Measurements from ENCODE around the gene FBXL17.
A peak's percentile ranks its signal among the peaks of the same experiment; 100 is the strongest.

Gene FBXL17

GRCh38 chr5:108046955-108047670 lies 334.8 kb downstream of the FBXL17 start:
- H3K4me3 ChIP-seq: no peak overlapping the region
- H3K36me3 ChIP-seq (replicated peaks): no peaks in the 10 kb centered on the region
- peaks cover 2% of the 10 kb centered on the region for H3K9me3 ChIP-seq
- H3K4me1 ChIP-seq: no peaks in the 10 kb centered on the region
- in situ Hi-C loops (cut with MboI; ENCODE audit: low sequenced_read_pairs): no loop called here
- DNase-seq (ENCODE audit: low spot score in 2 of 2): no peak
- no peaks in the 10 kb centered on the region for H3K27me3 ChIP-seq (ENCODE audit: low read depth)

GRCh38 chr5:108036482-108036881 lies 345.4 kb downstream of the FBXL17 start:
- no peaks in the 10 kb centered on the region for H3K36me3 ChIP-seq (replicated peaks)
- no peak for DNase-seq (ENCODE audit: low spot score in 2 of 2)
- in situ Hi-C loops (cut with MboI; ENCODE audit: low sequenced_read_pairs): no loop called here
- H3K4me1 ChIP-seq: no peaks in the 10 kb centered on the region
- no peaks in the 10 kb centered on the region for H3K27me3 ChIP-seq (ENCODE audit: low read depth)
- H3K9me3 ChIP-seq: no peaks in the 10 kb centered on the region
- H3K4me3 ChIP-seq: no peak overlapping the region

- Histone ChIP-seq H3K27me3 (ENCODE audit: low read depth) (no peaks in the 10 kb centered on the region), H3K4me1 (no peaks in the 10 kb centered on the region), H3K9me3 (no peaks in the 10 kb centered on the region), H3K36me3 (replicated peaks) (no peaks in the 10 kb centered on the region), H3K4me3 (no peak overlapping the region)
- DNase-seq (ENCODE audit: low spot score in 2 of 2): no peak
- in situ Hi-C loops (cut with MboI; ENCODE audit: low sequenced_read_pairs): no loop called here
Observed at GRCh38 chr5:108028883-108029282, 353.0 kb downstream of the FBXL17 start.

GRCh38 chr5:108028412-108028811 lies 353.5 kb downstream of the FBXL17 start:
- in situ Hi-C loops (cut with MboI; ENCODE audit: low sequenced_read_pairs): no loop called here
- H3K9me3 ChIP-seq: no peaks in the 10 kb centered on the region
- no peaks in the 10 kb centered on the region for H3K27me3 ChIP-seq (ENCODE audit: low read depth)
- no peaks in the 10 kb centered on the region for H3K4me1 ChIP-seq
- H3K4me3 ChIP-seq: no peak overlapping the region
- DNase-seq (ENCODE audit: low spot score in 2 of 2): no peak
- H3K36me3 ChIP-seq (replicated peaks): no peaks in the 10 kb centered on the region

GRCh38 chr5:108025957-108026356 lies 355.9 kb downstream of the FBXL17 start:
- H3K27me3 ChIP-seq (ENCODE audit: low read depth): no peaks in the 10 kb centered on the region
- H3K9me3 ChIP-seq: no peaks in the 10 kb centered on the region
- DNase-seq (ENCODE audit: low spot score in 2 of 2): no peak
- H3K4me1 ChIP-seq: no peaks in the 10 kb centered on the region
- no peak overlapping the region for H3K4me3 ChIP-seq
- in situ Hi-C loops (cut with MboI; ENCODE audit: low sequenced_read_pairs): no loop called here
- H3K36me3 ChIP-seq (replicated peaks): no peaks in the 10 kb centered on the region

- in situ Hi-C loops (cut with MboI; ENCODE audit: low sequenced_read_pairs): no loop called here
- Histone ChIP-seq H3K36me3 (replicated peaks) (no peaks in the 10 kb centered on the region), H3K27me3 (ENCODE audit: low read depth) (no peaks in the 10 kb centered on the region), H3K4me1 (no peaks in the 10 kb centered on the region), H3K4me3 (no peak overlapping the region), H3K9me3 (no peaks in the 10 kb centered on the region)
- DNase-seq (ENCODE audit: low spot score in 2 of 2): no peak
Observed at GRCh38 chr5:108024986-108025385, 356.9 kb downstream of the FBXL17 start.

GRCh38 chr5:108016101-108016500 lies 365.8 kb downstream of the FBXL17 start:
- Histone ChIP-seq H3K36me3 (replicated peaks) (no peaks in the 10 kb centered on the region), H3K4me3 (no peak overlapping the region), H3K9me3 (no peaks in the 10 kb centered on the region), H3K27me3 (ENCODE audit: low read depth) (no peaks in the 10 kb centered on the region), H3K4me1 (no peaks in the 10 kb centered on the region)
- in situ Hi-C loops (cut with MboI; ENCODE audit: low sequenced_read_pairs): no loop called here
- no peak for DNase-seq (ENCODE audit: low spot score in 2 of 2)

GRCh38 chr5:108006791-108007190 lies 375.1 kb downstream of the FBXL17 start:
- no peak for DNase-seq (ENCODE audit: low spot score in 2 of 2)
- Histone ChIP-seq H3K4me3 (no peak overlapping the region), H3K27me3 (ENCODE audit: low read depth) (no peaks in the 10 kb centered on the region), H3K9me3 (no peaks in the 10 kb centered on the region), H3K4me1 (peaks cover 16% of the 10 kb centered on the region), H3K36me3 (replicated peaks) (no peaks in the 10 kb centered on the region)
- in situ Hi-C loops (cut with MboI; ENCODE audit: low sequenced_read_pairs): no loop called here

GRCh38 chr5:108003178-108003577 lies 378.7 kb downstream of the FBXL17 start:
- Histone ChIP-seq H3K27me3 (ENCODE audit: low read depth) (no peaks in the 10 kb centered on the region), H3K4me3 (no peak overlapping the region), H3K4me1 (peaks cover under 1% of the 10 kb centered on the region), H3K9me3 (no peaks in the 10 kb centered on the region), H3K36me3 (replicated peaks) (no peaks in the 10 kb centered on the region)
- in situ Hi-C loops (cut with MboI; ENCODE audit: low sequenced_read_pairs): no loop called here
- no peak for DNase-seq (ENCODE audit: low spot score in 2 of 2)

GRCh38 chr5:108001222-108001621 lies 380.7 kb downstream of the FBXL17 start:
- H3K4me1 ChIP-seq: peaks cover 15% of the 10 kb centered on the region
- no peak overlapping the region for H3K4me3 ChIP-seq
- in situ Hi-C loops (cut with MboI; ENCODE audit: low sequenced_read_pairs): no loop called here
- no peaks in the 10 kb centered on the region for H3K9me3 ChIP-seq
- H3K27me3 ChIP-seq (ENCODE audit: low read depth): no peaks in the 10 kb centered on the region
- no peaks in the 10 kb centered on the region for H3K36me3 ChIP-seq (replicated peaks)
- no peak for DNase-seq (ENCODE audit: low spot score in 2 of 2)

GRCh38 chr5:107997338-107997980 lies 384.4 kb downstream of the FBXL17 start:
- Histone ChIP-seq H3K27me3 (ENCODE audit: low read depth) (no peaks in the 10 kb centered on the region), H3K4me3 (no peak overlapping the region), H3K36me3 (replicated peaks) (no peaks in the 10 kb centered on the region), H3K9me3 (no peaks in the 10 kb centered on the region), H3K4me1 (peaks cover 15% of the 10 kb centered on the region)
- DNase-seq (ENCODE audit: low spot score in 2 of 2): peak; percentile 38 to 75
- in situ Hi-C loops (cut with MboI; ENCODE audit: low sequenced_read_pairs): no loop called here

- in situ Hi-C loops (cut with MboI; ENCODE audit: low sequenced_read_pairs): no loop called here
- Histone ChIP-seq H3K27me3 (ENCODE audit: low read depth) (no peaks in the 10 kb centered on the region), H3K9me3 (no peaks in the 10 kb centered on the region), H3K4me1 (peaks cover 15% of the 10 kb centered on the region), H3K36me3 (replicated peaks) (no peaks in the 10 kb centered on the region), H3K4me3 (no peak overlapping the region)
- DNase-seq (ENCODE audit: low spot score in 2 of 2): no peak
Observed at GRCh38 chr5:107993341-107993740, 388.6 kb downstream of the FBXL17 start.

- Histone ChIP-seq H3K4me1 (no peaks in the 10 kb centered on the region), H3K27me3 (ENCODE audit: low read depth) (no peaks in the 10 kb centered on the region), H3K36me3 (replicated peaks) (no peaks in the 10 kb centered on the region), H3K4me3 (no peak overlapping the region), H3K9me3 (no peaks in the 10 kb centered on the region)
- in situ Hi-C loops (cut with MboI; ENCODE audit: low sequenced_read_pairs): no loop called here
- DNase-seq (ENCODE audit: low spot score in 2 of 2): no peak
Observed at GRCh38 chr5:107990881-107991810, 390.8 kb downstream of the FBXL17 start.

GRCh38 chr5:107985144-107985543 lies 396.8 kb downstream of the FBXL17 start:
- DNase-seq (ENCODE audit: low spot score in 2 of 2): no peak
- in situ Hi-C loops (cut with MboI; ENCODE audit: low sequenced_read_pairs): no loop called here
- Histone ChIP-seq H3K4me1 (peaks cover 15% of the 10 kb centered on the region), H3K9me3 (no peaks in the 10 kb centered on the region), H3K27me3 (ENCODE audit: low read depth) (no peaks in the 10 kb centered on the region), H3K36me3 (replicated peaks) (no peaks in the 10 kb centered on the region), H3K4me3 (no peak overlapping the region)
